Naive B cell (primary cell): ENCODE results near the gene STK10. TPM values are rescaled to one million over a fixed set of nuclear protein-coding genes. Genes with fewer than 3 reads are reported as not detected.

ENCODE experiments used
- ATAC-seq, 2 donors: fragments of 150-1000 bp; cut with Tn5 transposase; 2 replicates each; pipeline ENCODE4 v1.10.0; 2021; ENCODE audit warnings: low read depth in 2 of 2, mild to moderate bottlenecking in 2 of 2, moderate library complexity in 2 of 2
- DNase-seq: peaks from one replicate; pipeline ENCODE4 v3.0.0; 2022
- H3K27ac Mint-ChIP-seq, 6 donors: one replicate each; pipeline ENCODE4 v1.8.0; 2020 to 2022; ENCODE audit warnings: mild to moderate bottlenecking in 6 of 6, mixed read lengths in 6 of 6, moderate library complexity in 5 of 6, inconsistent platforms in 2 of 6
- H3K27me3 Mint-ChIP-seq, 3 donors: one replicate each; pipeline ENCODE4 v1.8.0; 2021 to 2022; ENCODE audit warnings: mixed read lengths in 3 of 3, mild to moderate bottlenecking in 1 of 3
- H3K36me3 Mint-ChIP-seq, 2 donors: one replicate each; pipeline ENCODE4 v1.8.0; 2020 to 2022; ENCODE audit warnings: mixed read lengths in 2 of 2, inconsistent platforms in 1 of 2, mild to moderate bottlenecking in 1 of 2
- H3K4me1 Mint-ChIP-seq, 3 donors: one replicate each; pipeline ENCODE4 v1.8.0; 2020 to 2022; ENCODE audit warnings: mixed read lengths in 3 of 3, inconsistent platforms in 1 of 3, mild to moderate bottlenecking in 1 of 3, moderate library complexity in 1 of 3
- H3K4me3 Mint-ChIP-seq, 8 donors: one replicate each; pipeline ENCODE4 v1.8.0; 2020 to 2022; ENCODE audit warnings: mild to moderate bottlenecking in 8 of 8, mixed read lengths in 8 of 8, moderate library complexity in 8 of 8, inconsistent platforms in 2 of 8
- H3K9me3 Mint-ChIP-seq, 7 donors: one replicate each; pipeline ENCODE4 v1.8.0; 2020 to 2022; ENCODE audit warnings: mixed read lengths in 7 of 7, mild to moderate bottlenecking in 5 of 7, inconsistent platforms in 2 of 7, moderate library complexity in 1 of 7
- polyA plus RNA-seq, 6 donors: library from polyadenylated mRNA; unstranded; fragments of 300-500 nt; fragmentation: Illumina TruSeq; gene quantifications; one replicate each; pipeline ENCODE4 v1.2.3, GENCODE V29; 2021; ENCODE audit warnings: low read depth in 6 of 6

The STK10 gene
- polyA plus RNA-seq, 6 donors from 2014 or later: 12.2 to 73.3 (median 36.3) TPM

DNA sequence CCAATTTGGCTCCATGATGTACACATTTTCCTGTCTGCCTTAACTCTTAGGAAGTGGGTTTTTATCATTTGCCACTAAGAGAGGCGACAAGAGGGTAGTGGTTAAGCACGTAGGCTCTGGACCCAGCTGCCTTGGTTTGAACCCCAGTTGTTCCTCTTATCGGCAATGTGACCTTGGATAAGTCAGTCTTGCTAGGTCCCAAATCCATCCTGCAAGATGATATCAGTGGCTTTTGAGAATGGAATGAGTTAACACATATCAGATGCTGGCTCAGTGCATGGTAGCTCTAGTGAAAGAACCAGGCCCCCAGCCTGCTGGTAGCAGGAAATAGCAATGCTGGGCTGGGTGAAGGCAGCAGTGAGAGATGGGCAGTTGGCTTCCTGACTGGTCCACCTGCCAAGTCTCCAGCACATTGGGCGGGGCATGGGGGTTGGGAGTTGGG, 72.5 kb downstream of the STK10 start:
- peak overlapping the region; percentile 63 to 99 (median 93) for H3K27ac Mint-ChIP-seq
- H3K4me3 Mint-ChIP-seq: peak overlapping the region in 7 of 8 donors; percentile 70 to 92 (median 81)
- H3K4me1 Mint-ChIP-seq: peaks cover 41 to 67% (median 58%) of the 10 kb centered on the region in 3 donors
- ATAC-seq: no peak
- peaks cover 0 to 4% (median 0%) of the 10 kb centered on the region in 7 donors for H3K9me3 Mint-ChIP-seq
- H3K27me3 Mint-ChIP-seq: no peaks in the 10 kb centered on the region
- no peak for DNase-seq
- H3K36me3 Mint-ChIP-seq: peaks cover 6 to 8% of the 10 kb centered on the region in 2 donors

DNA sequence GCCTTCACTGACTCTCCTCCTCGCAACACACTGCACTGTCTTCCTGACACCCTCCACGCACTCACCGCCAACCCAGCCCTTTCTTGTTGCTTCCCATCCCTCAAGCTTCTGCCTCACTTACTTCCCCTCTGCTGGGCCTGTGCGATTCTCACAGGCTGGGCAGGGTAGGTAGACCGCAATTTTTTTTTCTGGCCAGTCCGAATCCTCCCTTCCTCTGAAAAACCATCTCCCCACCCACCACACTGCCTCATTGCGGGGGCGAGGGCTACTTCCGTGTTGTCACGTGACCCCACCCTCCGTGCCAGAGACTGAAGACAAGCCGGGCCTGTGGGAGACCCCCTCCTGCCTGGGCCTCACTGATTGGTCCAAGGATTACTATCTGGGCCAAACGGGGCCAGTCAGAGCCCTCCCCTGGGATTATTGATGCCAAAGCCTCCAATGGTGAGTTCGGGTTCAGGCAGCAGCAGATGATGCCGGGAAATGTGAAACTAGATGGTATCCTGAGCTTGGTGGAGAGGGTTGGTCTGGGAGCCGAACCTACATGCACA, 73.1 kb downstream of the STK10 start:
- Mint-ChIP-seq H3K27ac (peak overlapping the region; percentile 91 to 99 (median 95)), H3K9me3 (peaks cover 0 to 4% (median 0%) of the 10 kb centered on the region in 7 donors), H3K4me3 (peak overlapping the region; percentile 70 to 92 (median 85)), H3K27me3 (no peaks in the 10 kb centered on the region), H3K4me1 (peaks cover 47 to 69% (median 64%) of the 10 kb centered on the region in 3 donors), H3K36me3 (peaks cover 6 to 8% of the 10 kb centered on the region in 2 donors)
- peak; percentile 45 to 48 for ATAC-seq
- DNase-seq: peak; percentile 85

- DNase-seq (peak; percentile 46), ATAC-seq (no peak)
- peak overlapping the region in 7 of 8 donors; percentile 38 to 76 (median 51) for H3K4me3 Mint-ChIP-seq
- H3K4me1 Mint-ChIP-seq: peaks cover 43 to 67% (median 60%) of the 10 kb centered on the region in 3 donors
- peaks cover 6 to 8% of the 10 kb centered on the region in 2 donors for H3K36me3 Mint-ChIP-seq
- no peaks in the 10 kb centered on the region for H3K27me3 Mint-ChIP-seq
- H3K9me3 Mint-ChIP-seq: peaks cover 0 to 4% (median 0%) of the 10 kb centered on the region in 7 donors
- H3K27ac Mint-ChIP-seq: peak overlapping the region; percentile 56 to 99 (median 91)
These were observed 75.0 kb downstream of the STK10 start for GRCh38 chr5:172113036-172113435.

- H3K27me3 Mint-ChIP-seq: no peaks in the 10 kb centered on the region
These were observed 76.2 kb downstream of the STK10 start for GRCh38 chr5:172111852-172112225.

GRCh38 chr5:172110921-172111851, 76.8 kb downstream of the STK10 start:
- H3K36me3 Mint-ChIP-seq: peaks cover 6 to 8% of the 10 kb centered on the region in 2 donors
- peak overlapping the region; percentile 95 to 99 (median 96) for H3K27ac Mint-ChIP-seq

More at GRCh38 chr5:172111852-172112225, 76.2 kb downstream of the STK10 start:
- Mint-ChIP-seq H3K4me1 (peaks cover 46 to 73% (median 64%) of the 10 kb centered on the region in 3 donors), H3K27ac (peak overlapping the region; percentile 30 to 99 (median 96)), H3K4me3 (peak overlapping the region; percentile 76 to 91 (median 82)), H3K36me3 (peaks cover 6 to 8% of the 10 kb centered on the region in 2 donors), H3K9me3 (peaks cover 0 to 4% (median 0%) of the 10 kb centered on the region in 7 donors)
- DNase-seq (no peak), ATAC-seq (no peak)

GRCh38 chr5:172110260-172110815, 77.7 kb downstream of the STK10 start:
- H3K4me1 Mint-ChIP-seq: peaks cover 46 to 66% (median 64%) of the 10 kb centered on the region in 3 donors
- ATAC-seq (no peak), DNase-seq (no peak)
- peaks cover 6 to 11% of the 10 kb centered on the region in 2 donors for H3K36me3 Mint-ChIP-seq
- H3K4me3 Mint-ChIP-seq: peak overlapping the region; percentile 24 to 91 (median 76)
- H3K27ac Mint-ChIP-seq: peak overlapping the region; percentile 94 to 99 (median 96)
- no peaks in the 10 kb centered on the region for H3K27me3 Mint-ChIP-seq
- H3K9me3 Mint-ChIP-seq: peaks cover 0 to 4% (median 0%) of the 10 kb centered on the region in 7 donors

More at GRCh38 chr5:172110921-172111851, 76.8 kb downstream of the STK10 start:
- Mint-ChIP-seq H3K27me3 (no peaks in the 10 kb centered on the region), H3K9me3 (peaks cover 0 to 4% (median 0%) of the 10 kb centered on the region in 7 donors), H3K4me3 (peak overlapping the region; percentile 76 to 91 (median 82)), H3K4me1 (peaks cover 49 to 74% (median 68%) of the 10 kb centered on the region in 3 donors)
- DNase-seq (peak; percentile 94), ATAC-seq (peak; percentile 91 to 94)

DNA sequence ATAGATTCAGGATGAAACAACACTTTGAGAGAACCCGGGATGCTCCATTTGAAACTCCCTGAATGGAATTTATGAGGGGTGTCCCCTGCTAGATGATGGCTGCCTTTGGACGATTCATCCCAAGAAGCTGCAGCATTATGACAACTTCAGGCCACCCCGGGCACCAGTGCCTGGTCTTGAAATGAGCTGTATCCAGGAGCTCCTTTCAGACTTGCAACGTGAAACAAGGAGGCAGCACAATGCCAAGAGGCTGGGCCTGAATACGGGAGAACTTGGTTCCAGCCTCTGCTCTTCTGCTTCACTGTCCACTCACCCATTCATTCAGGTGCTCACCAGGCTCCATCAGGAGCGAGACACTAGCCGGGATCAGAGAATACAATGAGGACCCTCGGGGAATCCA, 78.3 kb downstream of the STK10 start:
- ATAC-seq: no peak
- no peak for DNase-seq
- H3K27ac Mint-ChIP-seq: peak overlapping the region; percentile 94 to 99 (median 96)
- H3K4me3 Mint-ChIP-seq: peak overlapping the region; percentile 24 to 79 (median 68)
- H3K4me1 Mint-ChIP-seq: peaks cover 41 to 60% (median 60%) of the 10 kb centered on the region in 3 donors
- H3K9me3 Mint-ChIP-seq: peaks cover 0 to under 1% (median 0%) of the 10 kb centered on the region in 7 donors
- peaks cover 2 to 11% of the 10 kb centered on the region in 2 donors for H3K36me3 Mint-ChIP-seq
- H3K27me3 Mint-ChIP-seq: no peaks in the 10 kb centered on the region

DNA sequence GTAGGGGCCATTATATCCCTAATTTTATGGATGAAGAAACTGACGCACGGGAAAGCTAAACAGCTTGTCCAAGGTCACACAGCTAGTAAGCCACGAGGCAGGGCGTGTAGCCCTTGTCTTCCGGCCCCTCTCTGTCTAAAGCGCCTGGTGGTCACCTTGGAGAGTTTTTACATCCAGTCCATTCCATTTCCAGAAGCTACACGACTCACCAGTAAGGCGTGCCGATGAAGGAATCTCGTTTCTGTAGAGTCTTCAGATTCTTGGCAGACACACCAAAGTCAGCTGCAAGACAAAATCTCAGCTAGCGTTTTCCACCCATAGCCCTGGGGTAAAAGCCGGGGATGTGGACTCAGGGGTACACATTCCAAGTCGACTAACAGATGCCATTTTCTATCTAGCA, 80.5 kb downstream of the STK10 start:
- H3K36me3 Mint-ChIP-seq: peaks cover 0 to 7% of the 10 kb centered on the region in 2 donors
- H3K9me3 Mint-ChIP-seq: no peaks in the 10 kb centered on the region
- H3K27ac Mint-ChIP-seq: peak overlapping the region in 3 of 6 donors; percentile 42 to 76 (median 54)
- DNase-seq (no peak), ATAC-seq (no peak)
- H3K4me3 Mint-ChIP-seq: no peak overlapping the region
- no peaks in the 10 kb centered on the region for H3K27me3 Mint-ChIP-seq
- peaks cover 33 to 40% (median 40%) of the 10 kb centered on the region in 3 donors for H3K4me1 Mint-ChIP-seq

GRCh38 chr5:172106511-172107356, 81.3 kb downstream of the STK10 start:
- H3K36me3 Mint-ChIP-seq: peaks cover 0 to 16% of the 10 kb centered on the region in 2 donors
- peak overlapping the region in 1 of 8 donors; percentile 16 for H3K4me3 Mint-ChIP-seq
- DNase-seq (peak; percentile 55), ATAC-seq (no peak)
- no peaks in the 10 kb centered on the region for H3K9me3 Mint-ChIP-seq
- H3K27me3 Mint-ChIP-seq: no peaks in the 10 kb centered on the region
- peaks cover 35 to 42% (median 39%) of the 10 kb centered on the region in 3 donors for H3K4me1 Mint-ChIP-seq
- peak overlapping the region in 5 of 6 donors; percentile 20 to 78 (median 52) for H3K27ac Mint-ChIP-seq

DNA sequence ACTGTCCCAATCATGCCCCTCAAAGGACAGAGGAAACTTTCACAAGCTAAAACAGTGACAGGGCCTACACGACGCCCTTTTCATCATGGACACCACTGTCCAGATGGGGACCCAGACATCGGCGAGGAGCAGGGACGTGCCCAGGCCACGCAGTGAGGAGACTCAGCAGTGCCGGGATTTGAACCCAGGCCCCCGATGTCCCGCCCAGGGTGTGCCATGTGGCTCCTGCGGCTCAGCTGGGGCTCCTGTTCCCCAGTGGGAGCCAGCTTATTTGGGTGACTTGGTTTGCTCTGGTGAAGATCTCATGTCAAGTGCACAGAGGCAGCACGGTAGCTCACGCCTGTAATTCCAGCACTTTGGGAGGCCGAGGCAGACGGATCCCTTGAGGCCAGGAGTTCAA, 82.2 kb downstream of the STK10 start:
- Mint-ChIP-seq H3K4me3 (no peak overlapping the region), H3K27ac (no peak overlapping the region), H3K9me3 (no peaks in the 10 kb centered on the region), H3K27me3 (no peaks in the 10 kb centered on the region), H3K36me3 (peaks cover 0 to 21% of the 10 kb centered on the region in 2 donors), H3K4me1 (peaks cover 28 to 33% (median 32%) of the 10 kb centered on the region in 3 donors)
- DNase-seq (no peak), ATAC-seq (no peak)

DNA sequence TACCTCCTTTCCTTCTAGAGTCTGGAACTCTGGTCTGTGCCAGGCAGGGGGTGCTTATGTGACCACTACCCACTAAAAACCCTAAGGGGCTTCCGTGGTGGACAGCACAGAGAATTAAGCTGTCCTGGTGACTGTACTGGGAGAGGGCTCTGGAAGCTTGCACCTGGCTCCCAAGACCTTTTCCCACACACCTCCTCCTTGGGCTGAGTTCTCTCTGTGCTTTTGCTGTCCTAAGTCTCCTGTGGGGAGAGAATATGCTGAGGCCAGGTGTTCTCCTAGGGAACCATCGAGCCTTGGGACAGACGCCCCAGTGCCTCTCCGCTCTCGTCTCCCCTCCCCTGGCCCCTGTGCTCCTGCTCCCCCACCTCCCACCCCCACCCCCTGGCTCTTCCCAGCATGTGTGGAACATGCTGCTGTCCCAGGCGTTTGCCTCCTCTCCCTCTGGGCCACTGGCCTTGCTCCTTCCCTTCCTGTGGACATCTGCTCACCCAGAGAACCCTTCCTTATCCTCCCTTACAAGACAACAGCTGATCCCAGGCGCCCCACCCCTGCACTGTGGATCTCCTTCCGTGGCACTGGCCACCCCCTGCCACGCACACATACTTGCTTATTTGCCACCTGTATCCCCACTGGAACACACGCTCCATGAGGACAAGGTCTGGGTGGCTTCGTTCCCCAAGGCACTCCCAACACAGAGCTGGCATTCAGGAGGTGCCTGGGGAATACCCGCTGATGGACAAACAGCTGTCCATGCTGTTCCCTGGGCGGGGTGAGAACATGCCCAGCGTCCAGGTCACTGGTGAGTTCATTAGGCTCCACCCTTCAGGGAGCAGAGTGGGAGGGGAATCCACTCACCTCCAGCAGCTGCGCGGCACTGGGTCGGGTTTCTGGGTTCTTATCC, 83.0 kb downstream of the STK10 start:
- DNase-seq (no peak), ATAC-seq (no peak)
- H3K27ac Mint-ChIP-seq: no peak overlapping the region
- H3K4me1 Mint-ChIP-seq: peaks cover 23 to 27% (median 25%) of the 10 kb centered on the region in 3 donors
- H3K27me3 Mint-ChIP-seq: no peaks in the 10 kb centered on the region
- H3K4me3 Mint-ChIP-seq: no peak overlapping the region
- H3K36me3 Mint-ChIP-seq: peaks cover 0 to 21% of the 10 kb centered on the region in 2 donors
- no peaks in the 10 kb centered on the region for H3K9me3 Mint-ChIP-seq
